ENCODE data around the gene LDHAL6B.
A peak's percentile ranks its signal among the peaks of the same experiment; 100 is the strongest.

Gene LDHAL6B

GRCh38 chr15:59191855-59192237, 14.8 kb upstream of the LDHAL6B start:
- DNase-seq (ENCODE audit: low read depth), result peak; percentile 99
- peak overlapping the region; percentile 30 for H3K4me3 ChIP-seq (ENCODE audit: low read length)
- TF ChIP-seq CTCF (conservative IDR thresholded peaks at IDR 0.05; ENCODE audit: low read depth, low read length), result no peak

GRCh38 chr15:59194639-59195325, 11.9 kb upstream of the LDHAL6B start:
- H3K4me3 ChIP-seq (ENCODE audit: low read length), result no peak overlapping the region
- DNase-seq (ENCODE audit: low read depth), result no peak
- TF ChIP-seq CTCF (conservative IDR thresholded peaks at IDR 0.05; ENCODE audit: low read depth, low read length), result no peak

- no peak for DNase-seq (ENCODE audit: low read depth)
- H3K4me3 ChIP-seq (ENCODE audit: low read length), result no peak overlapping the region
- TF ChIP-seq CTCF (conservative IDR thresholded peaks at IDR 0.05; ENCODE audit: low read depth, low read length), result no peak
Measured at GRCh38 chr15:59196416-59196815, 10.2 kb upstream of the LDHAL6B start.

GRCh38 chr15:59197454-59197853, 9.2 kb upstream of the LDHAL6B start:
- TF ChIP-seq CTCF (conservative IDR thresholded peaks at IDR 0.05; ENCODE audit: low read depth, low read length), result no peak
- H3K4me3 ChIP-seq (ENCODE audit: low read length), result no peak overlapping the region
- DNase-seq (ENCODE audit: low read depth), result no peak

GRCh38 chr15:59199626-59200465, 6.8 kb upstream of the LDHAL6B start:
- no peak overlapping the region for H3K4me3 ChIP-seq (ENCODE audit: low read length)
- DNase-seq (ENCODE audit: low read depth), result peak; percentile 99
- TF ChIP-seq CTCF (conservative IDR thresholded peaks at IDR 0.05; ENCODE audit: low read depth, low read length), result no peak

GRCh38 chr15:59200560-59200959, 6.1 kb upstream of the LDHAL6B start:
- peak; percentile 76 for DNase-seq (ENCODE audit: low read depth)
- no peak overlapping the region for H3K4me3 ChIP-seq (ENCODE audit: low read length)
- TF ChIP-seq CTCF (conservative IDR thresholded peaks at IDR 0.05; ENCODE audit: low read depth, low read length), result no peak

GRCh38 chr15:59203008-59203407, 3.6 kb upstream of the LDHAL6B start:
- TF ChIP-seq CTCF (conservative IDR thresholded peaks at IDR 0.05; ENCODE audit: low read depth, low read length), result no peak
- H3K4me3 ChIP-seq (ENCODE audit: low read length), result no peak overlapping the region
- DNase-seq (ENCODE audit: low read depth), result no peak

Measured in retinal pigment epithelial cell (primary cell).